ENCODE results near the gene FLNC.

The FLNC gene

DNA sequence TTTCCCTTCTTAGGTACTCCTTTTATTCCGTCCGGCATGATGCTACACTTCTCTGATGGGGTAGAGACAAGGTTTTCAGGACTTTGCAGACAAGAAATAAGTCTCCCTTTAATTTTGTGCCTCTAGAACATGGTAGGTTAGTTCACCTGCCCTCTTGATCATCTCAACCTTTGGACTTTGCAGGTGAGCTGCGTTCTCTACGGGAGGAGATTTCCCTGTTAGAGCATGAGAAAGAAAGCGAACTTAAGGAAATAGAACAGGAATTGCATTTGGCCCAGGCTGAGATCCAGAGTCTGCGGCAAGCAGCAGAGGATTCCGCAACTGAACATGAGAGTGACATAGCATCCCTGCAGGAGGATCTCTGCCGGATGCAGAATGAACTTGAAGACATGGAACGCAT, 29.2 kb upstream of the FLNC start:
- no peak for DNase-seq (ENCODE audit: low read depth in 2 of 2)

DNA sequence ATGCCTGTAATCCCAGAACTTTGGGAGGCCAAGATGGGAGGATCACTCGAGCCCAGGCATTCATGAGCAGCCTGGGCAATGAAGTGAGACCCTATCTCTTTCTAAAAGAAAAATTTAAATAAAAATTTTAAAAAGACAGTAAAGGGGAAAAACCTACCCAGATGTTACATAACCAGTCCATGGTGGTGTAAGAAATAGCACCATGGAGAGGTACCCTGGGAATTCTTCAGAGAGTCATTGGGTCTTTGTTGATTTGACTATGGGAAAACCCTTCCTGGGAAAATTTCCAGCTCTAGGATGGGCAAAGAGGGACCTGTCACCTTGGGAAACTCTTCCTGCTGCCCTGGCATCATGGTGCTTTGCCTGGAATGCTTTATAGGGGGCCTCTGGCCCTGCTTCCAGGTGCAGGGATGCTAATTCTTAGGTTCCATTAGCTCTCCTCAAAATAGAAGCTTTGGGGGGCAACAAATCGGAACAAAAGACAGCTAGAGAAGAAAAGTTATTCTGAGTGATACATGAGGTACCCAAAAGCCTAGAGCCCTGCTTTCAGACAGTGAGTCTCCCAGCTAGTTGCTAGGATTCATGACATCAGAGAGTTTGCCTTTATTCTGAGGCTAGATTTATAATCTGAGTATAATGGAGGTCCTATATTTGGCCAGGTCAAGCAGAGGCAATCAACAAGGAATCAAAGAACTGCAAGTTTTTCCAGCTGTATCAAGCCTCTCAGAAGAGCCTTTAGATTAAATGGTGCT, 28.4 kb upstream of the FLNC start:
- no peak for DNase-seq (ENCODE audit: low read depth in 2 of 2)

DNA sequence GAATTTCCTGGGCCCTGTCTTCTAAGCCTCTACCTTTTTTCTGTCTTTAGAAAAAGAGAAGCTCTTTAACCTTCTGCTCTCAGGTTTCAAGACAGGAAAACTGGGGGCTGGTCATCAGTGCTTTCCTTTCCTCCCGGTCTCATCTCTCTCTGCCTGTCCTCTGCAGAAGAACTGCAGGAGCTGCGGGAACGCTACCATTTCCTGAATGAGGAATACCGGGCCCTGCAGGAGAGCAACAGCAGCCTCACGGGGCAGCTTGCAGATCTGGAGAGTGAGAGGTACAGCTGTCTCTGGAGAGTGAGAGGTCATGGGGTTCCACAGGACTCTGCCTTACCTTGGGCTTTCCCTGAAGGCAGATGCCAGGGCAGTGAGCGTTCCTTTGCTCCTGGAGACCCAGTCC, 25.7 kb upstream of the FLNC start:
- no peak for DNase-seq (ENCODE audit: low read depth in 2 of 2)

GRCh38 chr7:128805225-128805624, 25.0 kb upstream of the FLNC start:
- DNase-seq (ENCODE audit: low read depth in 2 of 2): no peak

GRCh38 chr7:128807191-128807590, 23.0 kb upstream of the FLNC start:
- DNase-seq (ENCODE audit: low read depth in 2 of 2): no peak

- DNase-seq (ENCODE audit: low read depth in 2 of 2): no peak
Measured at GRCh38 chr7:128809363-128809762, 20.8 kb upstream of the FLNC start.

DNA sequence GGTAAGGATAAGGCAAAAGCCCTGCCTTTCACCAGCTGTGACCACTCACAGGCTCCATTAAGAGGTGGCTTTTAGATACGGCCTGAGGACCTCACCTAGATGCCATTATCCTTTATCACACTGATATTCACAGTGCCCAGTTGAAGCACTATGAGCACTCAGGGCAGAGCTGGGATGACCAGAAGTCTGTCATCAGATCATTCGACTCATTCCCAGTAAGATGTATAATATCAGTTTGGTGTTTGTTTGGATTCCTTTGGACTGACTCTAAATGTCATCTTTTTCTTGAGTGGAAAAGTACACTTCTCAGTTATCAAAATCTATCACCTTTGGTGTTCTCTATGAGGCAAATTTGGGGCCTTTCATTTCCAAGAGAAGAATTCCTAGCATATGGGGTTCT, 19.7 kb upstream of the FLNC start:
- no peak for DNase-seq (ENCODE audit: low read depth in 2 of 2)

DNA sequence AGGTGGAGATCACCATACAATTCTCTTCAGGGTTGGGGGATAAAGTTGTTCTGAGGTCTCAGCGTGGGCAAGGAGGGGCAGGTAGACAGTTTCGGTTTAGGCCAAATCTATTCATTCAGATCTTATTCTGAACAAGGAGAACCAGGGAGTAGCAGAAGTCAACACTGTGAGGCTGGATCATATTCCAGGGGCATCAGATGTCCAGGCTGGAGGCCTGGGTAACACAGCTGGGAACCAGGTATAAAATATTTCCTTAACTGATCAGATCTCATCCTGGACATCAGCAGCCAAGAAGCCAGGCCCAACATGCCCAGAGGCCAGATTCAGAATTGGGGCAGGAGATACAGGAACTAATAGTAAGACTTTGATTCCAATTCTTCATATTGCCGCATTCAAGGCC, 19.2 kb upstream of the FLNC start:
- no peak for DNase-seq (ENCODE audit: low read depth in 2 of 2)

DNA sequence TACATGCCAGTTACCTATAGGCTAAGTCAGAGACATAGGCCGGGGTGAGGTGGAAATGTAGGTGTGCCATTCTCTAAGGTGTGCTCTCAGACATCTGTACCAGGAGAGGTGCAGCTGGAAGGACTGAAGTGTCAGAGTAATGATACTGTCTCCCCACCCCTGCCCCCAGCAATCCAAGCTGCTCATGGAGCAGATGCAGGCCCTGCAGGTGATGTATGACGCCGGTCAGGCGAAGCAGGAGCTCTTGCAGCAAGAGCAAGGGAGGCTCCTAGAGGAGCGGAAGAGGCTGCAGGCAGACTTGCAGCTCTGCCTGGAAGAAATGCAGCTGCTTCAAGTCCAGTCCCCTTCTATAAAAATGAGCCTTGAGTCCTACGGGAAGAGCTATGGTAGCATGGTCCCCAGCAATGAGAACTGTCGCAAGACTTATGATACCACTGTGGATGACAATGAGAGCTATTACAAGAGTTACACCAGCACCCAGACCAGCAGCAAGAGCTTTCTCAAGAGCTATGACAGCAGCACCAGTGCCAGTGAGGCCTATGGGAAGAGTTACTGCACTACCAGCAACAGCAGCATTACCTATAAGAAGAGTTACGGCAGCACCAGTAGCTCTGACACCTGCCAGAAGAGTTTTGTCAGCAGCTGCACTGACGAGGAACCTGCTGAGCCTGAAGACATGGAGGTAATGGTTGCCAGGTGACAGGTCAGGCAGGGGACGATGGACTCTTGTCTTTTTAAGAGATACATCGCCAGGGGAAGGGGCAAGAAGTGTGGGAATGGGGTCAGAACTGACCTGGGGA, 18.4 kb upstream of the FLNC start:
- DNase-seq (ENCODE audit: low read depth in 2 of 2): no peak

GRCh38 chr7:128812514-128813168, 17.6 kb upstream of the FLNC start:
- no peak for DNase-seq (ENCODE audit: low read depth in 2 of 2)

GRCh38 chr7:128814499-128814898, 15.7 kb upstream of the FLNC start:
- no peak for DNase-seq (ENCODE audit: low read depth in 2 of 2)

GRCh38 chr7:128815289-128815942, 14.8 kb upstream of the FLNC start:
- no peak for DNase-seq (ENCODE audit: low read depth in 2 of 2)

DNA sequence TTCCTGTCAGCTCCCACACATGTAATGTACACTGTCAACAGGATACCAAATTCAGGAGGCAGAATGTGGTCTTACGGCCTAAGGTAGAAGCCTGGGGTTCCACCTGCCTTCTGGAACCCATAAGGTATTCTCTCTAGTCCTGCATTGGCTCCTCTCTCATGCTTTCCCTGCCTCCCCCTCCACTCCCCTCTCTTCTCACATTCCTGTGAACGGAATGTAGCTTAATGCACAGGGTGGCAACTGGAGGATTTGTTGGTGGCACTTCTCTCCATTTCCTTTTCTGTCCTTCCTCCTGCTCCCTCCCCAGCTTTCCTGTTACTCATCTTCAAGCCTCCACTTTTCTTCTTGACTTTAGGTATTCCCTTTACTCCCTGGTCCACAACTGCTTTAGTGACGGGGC, 11.5 kb upstream of the FLNC start:
- no peak for DNase-seq (ENCODE audit: low read depth in 2 of 2)

- DNase-seq (ENCODE audit: low read depth in 2 of 2): no peak
Measured at GRCh38 chr7:128821724-128822123, 8.5 kb upstream of the FLNC start.

- no peak for DNase-seq (ENCODE audit: low read depth in 2 of 2)
Measured at GRCh38 chr7:128826512-128826911, 3.7 kb upstream of the FLNC start.

DNA sequence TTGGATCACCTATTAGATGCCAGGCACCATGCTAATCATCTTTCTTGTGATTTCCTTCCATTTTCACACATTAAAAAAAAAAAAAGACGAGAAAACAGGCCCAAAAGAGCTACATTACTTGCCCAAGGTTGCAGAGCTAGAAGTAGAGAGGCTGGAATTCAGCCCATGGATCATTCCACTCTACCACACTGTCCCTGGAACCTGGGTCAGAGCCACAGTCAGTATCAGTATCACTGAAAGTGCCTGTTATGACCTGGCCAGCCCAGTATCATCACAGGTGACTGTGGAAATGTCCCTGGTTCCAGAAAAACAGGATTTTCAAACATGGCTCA, 3.3 kb upstream of the FLNC start:
- DNase-seq (ENCODE audit: low read depth in 2 of 2): no peak

DNA sequence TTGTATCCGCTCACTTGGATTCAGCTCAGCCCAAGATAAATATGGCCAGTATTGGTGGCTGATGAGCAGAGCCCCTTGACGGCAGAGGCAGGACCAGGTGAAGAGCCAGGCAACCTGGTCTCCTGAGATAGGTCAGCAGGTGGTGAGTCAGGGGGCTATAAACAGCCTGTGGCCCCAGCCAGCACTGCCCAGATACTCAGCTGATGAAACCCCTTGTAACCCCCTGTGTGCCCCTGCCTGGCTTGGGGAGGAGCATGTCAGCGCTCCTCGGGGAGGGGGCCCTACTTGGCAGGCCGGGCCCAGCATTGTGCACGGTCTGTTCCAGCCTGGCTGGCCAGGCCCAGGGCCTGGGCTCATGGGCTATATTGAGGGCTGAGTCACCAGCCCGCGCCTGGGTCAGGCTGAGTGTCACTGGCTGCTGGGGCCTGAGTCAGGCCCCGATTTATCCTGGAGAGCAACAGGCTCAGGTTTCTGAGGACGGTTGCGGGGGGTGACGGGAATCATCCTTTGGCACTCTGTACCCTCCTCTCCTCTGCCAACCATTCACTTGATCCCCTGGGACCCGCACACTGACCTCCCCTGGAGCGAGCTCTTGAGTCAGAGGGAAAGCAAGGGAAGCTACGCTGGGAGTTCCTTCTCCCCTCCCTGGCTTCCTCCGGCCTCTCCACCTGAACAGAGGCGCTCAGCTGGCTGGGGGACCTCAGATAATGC, 2.8 kb upstream of the FLNC start:
- no peak for DNase-seq (ENCODE audit: low read depth in 2 of 2)

- DNase-seq (ENCODE audit: low read depth in 2 of 2): no peak
Measured at GRCh38 chr7:128827971-128828711, 2.1 kb upstream of the FLNC start.

- no peak for DNase-seq (ENCODE audit: low read depth in 2 of 2)
Measured at GRCh38 chr7:128829391-128830166, 627 bp upstream of the FLNC start.
